GM19438 (cell line): ENCODE data around the gene ACOX1.

Experiments used
- ATAC-seq: cut with Tn5 transposase; IDR thresholded peaks from one replicate; pipeline ENCODE4 v1.9.1; 2021; ENCODE audit warnings: low read depth; ENCODE audit not compliant: unreplicated experiment

The ACOX1 gene

DNA sequence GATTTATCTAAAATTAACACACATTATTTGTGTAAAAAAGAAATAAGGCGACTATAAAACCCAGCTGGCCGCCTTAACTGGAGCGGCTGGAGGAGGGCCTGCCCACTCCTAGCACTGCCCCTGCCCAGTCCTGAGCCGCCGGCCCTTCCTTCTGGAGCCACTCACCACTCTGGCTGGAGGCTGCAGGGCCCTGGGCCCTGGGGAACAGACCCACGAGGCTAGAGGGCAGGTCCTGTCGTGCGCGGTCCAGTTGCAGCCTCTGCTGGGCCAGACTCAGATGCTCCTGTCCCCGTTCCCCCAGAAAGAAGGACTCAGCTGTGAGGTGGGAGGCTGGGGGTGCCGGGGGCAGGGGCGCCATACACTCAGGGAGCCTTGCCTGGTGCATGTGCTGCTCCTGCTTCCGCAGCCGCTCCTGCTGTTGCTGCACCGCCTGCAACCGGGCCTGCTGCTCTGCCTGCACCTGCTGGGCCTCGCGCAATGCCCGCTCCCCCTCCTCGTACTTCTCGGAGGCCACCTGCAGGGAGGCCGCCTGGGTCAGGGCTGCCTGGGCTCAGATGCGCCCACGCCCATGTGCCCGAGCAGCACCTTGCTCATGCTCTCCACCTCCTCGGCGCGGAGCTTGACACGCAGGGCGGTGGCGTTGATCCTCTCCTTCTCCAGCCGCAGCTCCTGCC lies 65.3 kb downstream of the ACOX1 start:
- no peak for ATAC-seq

DNA sequence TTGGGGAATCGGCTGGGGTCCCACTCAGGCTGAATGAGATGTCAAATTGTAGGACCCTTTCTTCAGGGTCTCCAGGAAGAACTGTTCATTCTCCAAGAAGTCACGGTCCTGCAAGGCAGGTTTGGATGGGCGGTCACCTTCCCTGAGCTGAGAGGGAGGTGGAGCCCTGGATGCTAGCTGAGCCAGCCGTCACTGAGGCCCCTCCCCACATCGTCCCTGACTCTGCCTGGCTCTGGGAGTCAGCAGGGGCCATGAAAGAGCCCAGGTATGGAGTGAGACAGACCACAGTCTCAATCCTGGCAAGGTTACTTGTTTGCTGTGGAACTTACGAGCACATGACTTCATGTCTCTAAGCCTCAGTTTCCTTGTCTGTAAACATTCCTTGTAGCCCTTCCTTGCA lies 68.3 kb downstream of the ACOX1 start:
- ATAC-seq, result no peak

- no peak for ATAC-seq
These were observed 69.1 kb downstream of the ACOX1 start for GRCh38 chr17:75909812-75910274.

DNA sequence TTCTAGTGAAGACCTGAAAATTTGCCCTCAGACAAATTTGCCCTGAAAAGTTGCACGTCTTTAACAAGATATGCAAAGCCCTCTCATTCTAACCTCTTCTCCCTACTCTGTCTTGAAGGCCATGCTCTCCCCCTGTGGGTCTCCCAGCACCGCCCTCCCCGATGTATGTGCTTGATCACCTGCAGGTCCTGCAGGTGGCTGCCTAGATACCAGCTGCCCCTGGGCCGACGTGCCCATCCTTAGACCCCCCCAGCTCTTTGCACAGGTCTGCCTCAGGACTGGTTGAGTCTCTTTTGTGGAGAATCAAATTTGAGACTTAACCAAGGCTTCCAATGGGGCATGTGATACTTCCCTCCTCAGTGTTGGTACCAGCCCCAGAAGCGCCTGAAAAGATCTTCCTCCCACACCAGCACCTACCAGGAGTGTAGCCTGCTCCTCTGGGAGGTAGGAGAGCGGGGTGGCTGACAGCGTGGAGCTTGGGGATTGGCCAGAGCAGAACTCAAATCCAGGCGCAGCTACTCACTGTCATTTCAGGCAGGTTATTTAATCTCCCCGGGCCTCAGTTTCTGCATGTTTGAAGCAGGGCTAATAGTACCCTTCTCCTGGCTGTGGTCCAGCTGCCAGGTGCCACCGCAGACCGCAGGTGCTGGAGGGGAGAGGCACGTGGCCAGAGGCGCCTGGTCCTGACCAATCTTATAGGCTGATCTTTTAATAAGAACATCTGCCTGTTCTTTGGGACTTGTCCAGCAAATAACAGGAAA lies 69.7 kb downstream of the ACOX1 start:
- ATAC-seq, result no peak

DNA sequence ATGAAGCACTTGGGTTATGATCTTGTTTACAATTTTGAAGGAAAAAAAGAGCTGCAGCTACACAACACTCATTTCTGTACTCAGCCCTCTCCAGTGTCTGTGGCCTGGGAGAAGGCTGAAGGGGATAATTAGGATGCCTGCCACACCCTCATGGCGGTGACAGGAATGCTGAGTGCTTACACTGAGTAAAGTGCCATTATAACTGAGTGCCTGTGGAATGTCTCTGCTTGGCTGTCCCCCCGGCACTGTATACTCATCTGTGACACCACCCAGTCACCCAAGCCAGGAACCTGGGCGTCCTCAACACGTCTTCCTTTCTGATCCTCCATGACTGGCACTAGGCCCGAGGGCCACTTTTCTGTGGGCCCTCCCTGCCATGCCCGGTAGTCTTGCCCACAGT lies 70.8 kb downstream of the ACOX1 start:
- no peak for ATAC-seq

GRCh38 chr17:75906143-75906884 lies 72.7 kb downstream of the ACOX1 start:
- ATAC-seq, result no peak

- peak; percentile 96 for ATAC-seq
These were observed 74.0 kb downstream of the ACOX1 start, which contains the start of gene MRPL38 for GRCh38 chr17:75904749-75905521. MRPL38 (minus strand) TSS chr17:75904884; CDS start chr17:75904875, 9 bp downstream.

GRCh38 chr17:75902406-75902805 lies 76.6 kb downstream of the ACOX1 start:
- no peak for ATAC-seq

GRCh38 chr17:75901727-75902126 lies 77.2 kb downstream of the ACOX1 start:
- no peak for ATAC-seq

DNA sequence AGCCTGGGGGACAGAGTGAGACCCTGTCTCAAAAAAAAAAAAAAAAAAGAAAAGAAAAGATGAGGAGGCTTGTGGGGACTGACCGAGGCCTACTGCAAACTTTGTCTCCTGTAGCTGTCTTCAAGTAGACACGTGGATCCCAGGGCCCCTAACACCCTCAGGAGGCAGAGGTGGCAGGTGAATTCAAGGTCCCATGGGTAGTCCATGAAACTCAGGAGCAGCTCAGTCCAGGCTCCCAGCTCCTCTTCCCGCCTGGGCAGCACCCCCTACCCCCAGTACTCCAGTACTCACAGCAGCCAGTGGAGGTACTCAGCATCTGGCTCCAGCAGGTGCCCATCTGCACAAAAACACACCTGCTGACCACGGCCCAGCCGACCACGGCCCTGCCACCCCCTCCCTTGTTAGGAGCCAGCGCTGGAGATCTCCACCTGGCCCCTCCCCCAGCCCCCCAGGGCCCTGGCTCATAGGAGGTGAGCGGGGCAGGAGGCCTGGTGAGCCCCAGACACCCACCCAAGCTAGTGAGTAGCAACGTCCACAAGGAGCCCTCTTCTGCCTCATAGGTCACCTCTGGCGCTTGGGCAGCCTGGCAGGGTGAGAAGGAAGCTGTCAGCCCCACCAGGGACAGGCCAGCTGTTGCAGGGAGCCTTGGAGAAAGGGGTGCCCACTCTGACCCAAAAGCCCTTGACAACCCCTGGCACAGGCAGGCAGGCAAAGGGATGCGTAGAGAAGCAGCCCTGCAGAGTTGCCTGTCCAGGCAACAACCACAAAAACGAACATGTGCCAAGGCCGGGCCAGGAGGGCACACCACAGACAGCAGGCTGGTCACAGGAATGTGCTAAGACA lies 78.1 kb downstream of the ACOX1 start:
- no peak for ATAC-seq

GRCh38 chr17:75899767-75900468 lies 79.0 kb downstream of the ACOX1 start:
- no peak for ATAC-seq

DNA sequence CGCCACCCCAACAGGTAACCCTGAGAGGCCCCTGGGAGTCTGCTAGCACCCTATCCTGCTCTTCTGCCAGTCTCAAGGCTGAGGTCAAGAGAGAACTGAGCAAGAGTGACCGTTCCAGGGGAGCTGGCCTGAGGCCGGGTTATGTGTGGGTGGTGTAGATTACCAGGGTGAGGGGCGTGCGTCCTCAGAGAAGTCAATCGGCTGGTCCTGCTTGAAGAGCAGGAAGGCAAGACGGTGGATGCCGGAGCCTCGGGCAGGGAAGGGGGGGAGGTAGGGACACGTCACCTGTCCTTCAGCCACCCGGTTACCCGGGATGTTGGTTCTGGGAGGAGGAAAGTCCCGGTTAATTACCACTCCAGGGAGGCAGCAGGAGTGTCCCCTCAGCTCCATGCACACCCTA lies 79.6 kb downstream of the ACOX1 start:
- ATAC-seq, result no peak

GRCh38 chr17:75898791-75899190 lies 80.2 kb downstream of the ACOX1 start:
- no peak for ATAC-seq

GRCh38 chr17:75898065-75898464 lies 80.9 kb downstream of the ACOX1 start:
- no peak for ATAC-seq

GRCh38 chr17:75897160-75898019 lies 81.6 kb downstream of the ACOX1 start:
- no peak for ATAC-seq

GRCh38 chr17:75896415-75897159 lies 82.4 kb downstream of the ACOX1 start, which contains the start of gene TRIM65:
TRIM65 (minus strand) TSS chr17:75896951; CDS start chr17:75896937, 14 bp downstream.
- peak; percentile 55 for ATAC-seq
